H4 (cell line): ENCODE data around the gene CCDC54. TPM values are rescaled to one million over a fixed set of nuclear protein-coding genes. Genes with fewer than 3 reads are reported as not detected.

Source experiments
- total RNA-seq: library from RNA; depleted of rRNA; stranded (reverse); fragments of >200 nt; shearing (Covaris generic); gene quantifications from 2 replicates; pipeline ENCODE4 v1.2.3, GENCODE V29; 2014; rRNA removed

Gene CCDC54
- total RNA-seq, 1 experiment from 2014 or later: not detected

Other genes with a start within 250 kb of the CCDC54 start
- 30.6 and 37.4 TPM in 2 replicates for gene BBX, start 145.5 kb downstream of the CCDC54 start, total RNA-seq